CD4-positive, CD25-positive, alpha-beta regulatory T cell (primary cell): ENCODE results near the gene SLC16A3. TPM values are rescaled to one million over a fixed set of nuclear protein-coding genes. Genes with fewer than 3 reads are reported as not detected.

Experiments used
- ATAC-seq, 2 donors: fragments of 150-1000 bp; cut with Tn5 transposase; one replicate each; pipeline ENCODE4 v1.10.0; 2021; ENCODE audit warnings: low read depth in 2 of 2, moderate number of reproducible peaks in 2 of 2, moderate library complexity in 1 of 2
- DNase-seq, 3 donors: peaks; one replicate each; pipeline versions ENCODE4 v3.0.0 to v3.0.0-alpha.2; 2012 to 2022; ENCODE audit warnings: mixed read lengths in 1 of 3
- H3K27ac ChIP-seq: one replicate; pipeline ENCODE4 v1.7.0; 2013; ENCODE audit warnings: mild to moderate bottlenecking, low read length; ENCODE audit not compliant: insufficient read depth, poor library complexity, severe bottlenecking
- H3K27me3 ChIP-seq: one replicate; pipeline ENCODE4 v1.7.0; 2013; ENCODE audit warnings: low read length; ENCODE audit not compliant: control insufficient read depth, insufficient read depth
- H3K36me3 ChIP-seq: one replicate; pipeline ENCODE4 v1.7.0; 2013; ENCODE audit warnings: mild to moderate bottlenecking, low read length, moderate library complexity; ENCODE audit not compliant: control insufficient read depth, insufficient read depth
- H3K4me1 ChIP-seq: 2 replicates; pipeline ENCODE4 v1.7.0; 2013; ENCODE audit warnings: mild to moderate bottlenecking, low read length; ENCODE audit not compliant: insufficient read depth, control insufficient read depth, poor library complexity, severe bottlenecking
- H3K4me3 ChIP-seq: one replicate; pipeline ENCODE4 v1.7.0; 2013; ENCODE audit warnings: low read depth, mild to moderate bottlenecking, low read length, moderate library complexity
- H3K9me3 ChIP-seq, 2 experiments: 1 replicate in 1 of 2; 2 replicates in 1 of 2; pipeline ENCODE4 v1.7.0; 2013; ENCODE audit warnings: low read length in 2 of 2, mild to moderate bottlenecking in 1 of 2, moderate library complexity in 1 of 2; ENCODE audit not compliant: control insufficient read depth in 2 of 2
- H3K27ac Mint-ChIP-seq, 3 donors: one replicate each; pipeline ENCODE4 v1.8.0; 2020 to 2022; ENCODE audit warnings: mild to moderate bottlenecking in 3 of 3, mixed read lengths in 3 of 3, moderate library complexity in 2 of 3
- H3K27me3 Mint-ChIP-seq: one replicate; pipeline ENCODE4 v1.8.0; 2022; ENCODE audit warnings: mild to moderate bottlenecking, mixed read lengths
- H3K36me3 Mint-ChIP-seq: one replicate; pipeline ENCODE4 v1.8.0; 2020; ENCODE audit warnings: mixed read lengths
- H3K4me1 Mint-ChIP-seq, 4 donors: one replicate each; pipeline ENCODE4 v1.8.0; 2020 to 2022; ENCODE audit warnings: mixed read lengths in 4 of 4, mild to moderate bottlenecking in 1 of 4
- H3K4me3 Mint-ChIP-seq, 4 donors: one replicate each; pipeline ENCODE4 v1.8.0; 2020 to 2022; ENCODE audit warnings: mild to moderate bottlenecking in 4 of 4, mixed read lengths in 4 of 4, moderate library complexity in 3 of 4
- H3K9me3 Mint-ChIP-seq, 7 donors: one replicate each; pipeline ENCODE4 v1.8.0; 2020 to 2022; ENCODE audit warnings: mixed read lengths in 7 of 7, mild to moderate bottlenecking in 3 of 7, moderate library complexity in 2 of 7
- polyA plus RNA-seq, 4 donors: library from polyadenylated mRNA; unstranded; fragments of 300-500 nt; fragmentation: Illumina TruSeq; gene quantifications; one replicate each; pipeline ENCODE4 v1.2.3, GENCODE V29; 2021
- total RNA-seq: library from RNA; stranded (reverse); gene quantifications from one replicate; pipeline ENCODE4 v1.2.3, GENCODE V29; 2022

The SLC16A3 gene
- total and polyA plus RNA-seq, 5 donors from 2014 or later = 1.5 to 52.5 (median 2.3) TPM

DNA sequence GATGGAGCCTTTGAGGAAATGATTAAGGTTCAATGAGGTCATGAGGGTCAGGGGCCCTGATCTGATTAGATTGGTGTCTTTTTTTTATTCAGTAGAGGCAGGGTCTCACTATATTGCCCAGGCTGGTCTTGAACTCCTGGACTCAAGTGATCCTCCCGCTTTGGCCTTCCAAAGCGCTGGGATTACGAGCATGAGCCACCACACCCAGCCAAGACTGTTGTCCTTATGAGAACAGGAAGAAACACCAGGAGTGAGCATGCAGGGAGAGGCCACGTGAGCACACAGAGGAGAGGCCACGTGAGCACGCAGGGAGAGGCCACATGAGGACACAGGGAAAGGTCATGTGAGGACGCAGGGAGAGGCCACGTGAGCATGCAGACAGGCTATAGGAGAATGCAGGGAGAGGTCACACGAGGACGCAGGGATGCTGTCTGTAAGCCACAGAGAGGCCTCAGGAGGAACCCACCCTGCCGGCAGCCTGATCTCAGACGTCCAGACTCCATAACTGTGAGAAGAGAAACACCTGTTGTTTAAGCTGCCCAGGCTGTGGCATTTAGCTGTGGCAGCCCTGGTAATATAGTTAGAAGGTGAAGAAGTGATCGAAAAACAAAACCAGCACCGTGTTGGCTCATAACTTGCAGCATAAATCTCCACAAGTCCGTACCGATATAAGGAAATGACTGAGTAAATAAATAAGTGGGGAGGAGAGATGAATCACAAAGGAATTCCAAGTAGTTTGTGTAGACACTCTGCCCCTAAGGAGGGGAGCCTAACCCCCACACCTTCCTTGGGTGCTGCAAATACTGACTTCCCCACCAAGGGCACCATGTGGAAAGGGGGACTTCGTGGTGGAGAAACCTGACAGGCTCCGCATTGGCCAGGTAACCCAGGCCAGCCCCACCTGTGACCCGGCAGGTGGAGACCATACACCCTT lies 59.3 kb downstream of the SLC16A3 start:
- H3K27me3 Mint-ChIP-seq = no peaks in the 10 kb centered on the region
- no peaks in the 10 kb centered on the region for H3K9me3 ChIP-seq
- no peaks in the 10 kb centered on the region for H3K27me3 ChIP-seq
- H3K27ac Mint-ChIP-seq = peak overlapping the region in 2 of 3 donors; percentile 41 to 66
- peak overlapping the region in 2 of 4 donors; percentile 40 to 54 for H3K4me3 Mint-ChIP-seq
- DNase-seq = no peak
- no peaks in the 10 kb centered on the region for H3K36me3 Mint-ChIP-seq
- ATAC-seq = no peak
- no peak overlapping the region for H3K4me3 ChIP-seq
- H3K36me3 ChIP-seq = no peaks in the 10 kb centered on the region
- no peak overlapping the region for H3K27ac ChIP-seq
- peaks cover 6% of the 10 kb centered on the region for H3K4me1 ChIP-seq
- peaks cover 2 to 9% (median 5%) of the 10 kb centered on the region in 4 donors for H3K4me1 Mint-ChIP-seq
- no peaks in the 10 kb centered on the region for H3K9me3 Mint-ChIP-seq

Other genes starting within 250 kb of the SLC16A3 start
- gene CENPX, start 206.2 kb upstream of the SLC16A3 start, total RNA-seq = 31.4 TPM
- gene CENPX, start 206.2 kb upstream of the SLC16A3 start, polyA plus RNA-seq = 10 to 100 TPM; 43.8 to 66.4 (median 65.0) TPM
- gene LRRC45, start 205.7 kb upstream of the SLC16A3 start, total RNA-seq = 16.6 TPM
- 1 to 10 TPM; 3.9 to 7.7 (median 6.0) TPM for gene LRRC45, start 205.7 kb upstream of the SLC16A3 start, polyA plus RNA-seq
- gene RAC3, start 197.4 kb upstream of the SLC16A3 start, total RNA-seq = 3.6 TPM
- gene RAC3, start 197.4 kb upstream of the SLC16A3 start, polyA plus RNA-seq = under 1 TPM in 1 of 4 donors, not detected in 3; 0.26 TPM
- 96.9 TPM for gene DCXR, start 191.3 kb upstream of the SLC16A3 start, total RNA-seq
- 100 to 1,000 TPM; 125 to 150 (median 131) TPM for gene DCXR, start 191.3 kb upstream of the SLC16A3 start, polyA plus RNA-seq
- 35.1 TPM for gene RFNG, start 177.2 kb upstream of the SLC16A3 start, total RNA-seq
- gene RFNG, start 177.2 kb upstream of the SLC16A3 start, polyA plus RNA-seq = 1 to 10 TPM; 3.2 to 5.6 (median 4.4) TPM
- 87.5 TPM for gene GPS1, start 177.1 kb upstream of the SLC16A3 start, total RNA-seq
- 100 to 1,000 TPM; 128 to 170 (median 162) TPM for gene GPS1, start 177.1 kb upstream of the SLC16A3 start, polyA plus RNA-seq
- gene DUS1L, start 163.2 kb upstream of the SLC16A3 start, total RNA-seq = 128 TPM
- 10 to 100 TPM; 49.3 to 91.5 (median 62.3) TPM for gene DUS1L, start 163.2 kb upstream of the SLC16A3 start, polyA plus RNA-seq
- gene FASN, start 130.8 kb upstream of the SLC16A3 start, total RNA-seq = 153 TPM
- under 1 TPM; 0.23 to 0.93 (median 0.59) TPM for gene FASN, start 130.8 kb upstream of the SLC16A3 start, polyA plus RNA-seq
- 76.6 TPM for gene CCDC57, start 16.2 kb upstream of the SLC16A3 start, total RNA-seq
- gene CCDC57, start 16.2 kb upstream of the SLC16A3 start, polyA plus RNA-seq = 10 to 100 TPM; 27.7 to 38.9 (median 33.7) TPM
- gene CSNK1D, start 44.7 kb downstream of the SLC16A3 start, total RNA-seq = 333 TPM
- gene CSNK1D, start 44.7 kb downstream of the SLC16A3 start, polyA plus RNA-seq = 10 to 100 TPM; 41.2 to 50.3 (median 48.6) TPM
- gene CD7, start 88.6 kb downstream of the SLC16A3 start, total RNA-seq = 140 TPM
- gene CD7, start 88.6 kb downstream of the SLC16A3 start, polyA plus RNA-seq = 10 to 100 TPM; 56.3 to 76.9 (median 68.3) TPM
- gene SECTM1, start 104.7 kb downstream of the SLC16A3 start, total RNA-seq = 0.52 TPM
- under 1 TPM; 0.38 to 0.91 (median 0.51) TPM for gene SECTM1, start 104.7 kb downstream of the SLC16A3 start, polyA plus RNA-seq
- gene TEX19, start 130.2 kb downstream of the SLC16A3 start, total RNA-seq = not detected
- gene TEX19, start 130.2 kb downstream of the SLC16A3 start, polyA plus RNA-seq = not detected
- not detected for gene UTS2R, start 142.7 kb downstream of the SLC16A3 start, total RNA-seq
- gene UTS2R, start 142.7 kb downstream of the SLC16A3 start, polyA plus RNA-seq = not detected
- gene HEXD, start 189.3 kb downstream of the SLC16A3 start, total RNA-seq = 42.8 TPM
- gene HEXD, start 189.3 kb downstream of the SLC16A3 start, polyA plus RNA-seq = 10 to 100 TPM in 3 of 4 donors, 1 to 10 TPM in 1; 9.7 to 13.0 (median 11.3) TPM
- 13.9 TPM for gene OGFOD3, start 189.5 kb downstream of the SLC16A3 start, total RNA-seq
- 10 to 100 TPM; 20.5 to 32.9 (median 24.6) TPM for gene OGFOD3, start 189.5 kb downstream of the SLC16A3 start, polyA plus RNA-seq
- gene CYBC1, start 221.7 kb downstream of the SLC16A3 start, total RNA-seq = 155 TPM
- 100 to 1,000 TPM; 174 to 230 (median 203) TPM for gene CYBC1, start 221.7 kb downstream of the SLC16A3 start, polyA plus RNA-seq
- 93.2 TPM for gene NARF, start 229.7 kb downstream of the SLC16A3 start, total RNA-seq
- gene NARF, start 229.7 kb downstream of the SLC16A3 start, polyA plus RNA-seq = 100 to 1,000 TPM in 3 of 4 donors, 10 to 100 TPM in 1; 97.0 to 141 (median 114) TPM